Measurements from ENCODE around the gene OTOGL.

The OTOGL gene

GRCh38 chr12:80422550-80422949 is 323.2 kb downstream of the OTOGL start:
- TF ChIP-seq ZNF16 (tag by site-specific recombination; IDR thresholded peaks at IDR 0.05; ENCODE audit: low read depth) = no peak
- no peak for TF ChIP-seq ZBTB48 (tag by site-specific recombination; IDR thresholded peaks at IDR 0.05)
- TF ChIP-seq, protein P1, sequence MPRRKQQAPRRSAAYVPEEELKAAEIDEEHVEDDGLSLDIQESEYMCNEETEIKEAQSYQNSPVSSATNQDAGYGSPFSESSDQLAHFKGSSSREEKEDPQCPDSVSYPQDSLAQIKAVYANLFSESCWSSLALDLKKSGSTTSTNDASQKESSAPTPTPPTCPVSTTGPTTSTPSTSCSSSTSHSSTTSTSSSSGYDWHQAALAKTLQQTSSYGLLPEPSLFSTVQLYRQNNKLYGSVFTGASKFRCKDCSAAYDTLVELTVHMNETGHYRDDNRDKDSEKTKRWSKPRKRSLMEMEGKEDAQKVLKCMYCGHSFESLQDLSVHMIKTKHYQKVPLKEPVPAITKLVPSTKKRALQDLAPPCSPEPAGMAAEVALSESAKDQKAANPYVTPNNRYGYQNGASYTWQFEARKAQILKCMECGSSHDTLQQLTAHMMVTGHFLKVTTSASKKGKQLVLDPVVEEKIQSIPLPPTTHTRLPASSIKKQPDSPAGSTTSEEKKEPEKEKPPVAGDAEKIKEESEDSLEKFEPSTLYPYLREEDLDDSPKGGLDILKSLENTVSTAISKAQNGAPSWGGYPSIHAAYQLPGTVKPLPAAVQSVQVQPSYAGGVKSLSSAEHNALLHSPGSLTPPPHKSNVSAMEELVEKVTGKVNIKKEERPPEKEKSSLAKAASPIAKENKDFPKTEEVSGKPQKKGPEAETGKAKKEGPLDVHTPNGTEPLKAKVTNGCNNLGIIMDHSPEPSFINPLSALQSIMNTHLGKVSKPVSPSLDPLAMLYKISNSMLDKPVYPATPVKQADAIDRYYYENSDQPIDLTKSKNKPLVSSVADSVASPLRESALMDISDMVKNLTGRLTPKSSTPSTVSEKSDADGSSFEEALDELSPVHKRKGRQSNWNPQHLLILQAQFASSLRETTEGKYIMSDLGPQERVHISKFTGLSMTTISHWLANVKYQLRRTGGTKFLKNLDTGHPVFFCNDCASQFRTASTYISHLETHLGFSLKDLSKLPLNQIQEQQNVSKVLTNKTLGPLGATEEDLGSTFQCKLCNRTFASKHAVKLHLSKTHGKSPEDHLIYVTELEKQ (tag by site-specific recombination; IDR thresholded peaks at IDR 0.05; ENCODE audit: borderline replicate concordance) = no peak
- TF ChIP-seq ZNF157 (tag by site-specific recombination; IDR thresholded peaks at IDR 0.05) = no peak
- TF ChIP-seq, protein P2, sequence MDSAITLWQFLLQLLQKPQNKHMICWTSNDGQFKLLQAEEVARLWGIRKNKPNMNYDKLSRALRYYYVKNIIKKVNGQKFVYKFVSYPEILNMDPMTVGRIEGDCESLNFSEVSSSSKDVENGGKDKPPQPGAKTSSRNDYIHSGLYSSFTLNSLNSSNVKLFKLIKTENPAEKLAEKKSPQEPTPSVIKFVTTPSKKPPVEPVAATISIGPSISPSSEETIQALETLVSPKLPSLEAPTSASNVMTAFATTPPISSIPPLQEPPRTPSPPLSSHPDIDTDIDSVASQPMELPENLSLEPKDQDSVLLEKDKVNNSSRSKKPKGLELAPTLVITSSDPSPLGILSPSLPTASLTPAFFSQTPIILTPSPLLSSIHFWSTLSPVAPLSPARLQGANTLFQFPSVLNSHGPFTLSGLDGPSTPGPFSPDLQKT (IDR thresholded peaks at IDR 0.05; ENCODE audit: borderline replicate concordance, low read depth, low read length) = no peak
- CTCF ChIA-PET = interaction anchor here (0.9 kb wide), 1 partner anchor 10 kb away, joined by 3 read pairs; no protein-coding TSS in a partner anchor
- POLR2A ChIA-PET = no interaction called here
- Histone ChIP-seq H3K36me3 (ENCODE audit: control insufficient read depth in 2 of 2, insufficient read depth in 1 of 2, low read length in 2 of 2) (no peaks in the 10 kb centered on the region), H3K4me3 (ENCODE audit: low read depth, low read length) (no peak overlapping the region), H3K27ac (ENCODE audit: extremely low read depth, low read depth, low read length) (no peak overlapping the region), H3K4me1 (ENCODE audit: control insufficient read depth, insufficient read depth, low read length) (no peaks in the 10 kb centered on the region), H3K9me3 (ENCODE audit: control insufficient read depth, insufficient read depth, low read depth, low read length) (no peaks in the 10 kb centered on the region)
